PFSK-1 (cell line): ENCODE measurements around the gene KMT2E.

ENCODE experiments used
- POLR2AphosphoS5 ChIP-seq: IDR thresholded peaks from 2 replicates; pipeline ENCODE4 v1.6.1; 2012; ENCODE audit warnings: low read depth, mild to moderate bottlenecking, control low read depth, low read length, moderate library complexity
- TAF1 ChIP-seq: IDR thresholded peaks from 2 replicates; pipeline ENCODE4 v1.6.1; 2012; ENCODE audit warnings: low read length, control low read depth, borderline replicate concordance; ENCODE audit not compliant: insufficient read depth

- TF ChIP-seq TAF1 (no peak), POLR2AphosphoS5 (no peak)
Observed at GRCh38 chr7:104967088-104967487, 46.9 kb upstream of the KMT2E start.
